Measurements from ENCODE around the gene CHMP2A.

Gene CHMP2A

GRCh38 chr19:58569943-58570670 lies 15.2 kb upstream of the CHMP2A start:
- TF ChIP-seq CTCF (IDR thresholded peaks at IDR 0.05; ENCODE audit: control extremely low read depth, extremely low read depth, low read depth, missing control alignments) = no peak
- ChIA-PET CTCF (interaction anchor here (1.7 kb wide), 1 partner anchor 56 kb away, joined by 5 read pairs; no protein-coding TSS in a partner anchor), POLR2A (interaction anchor here (1.0 kb wide), 1 partner anchor 26 kb away, joined by 3 read pairs; the partner anchor contains the start of gene TRIM28)
- DNase-seq (ENCODE audit: extremely low spot score) = no peak

- CTCF ChIA-PET = interaction anchor here (1.7 to 1.8 kb wide), 2 partner anchors 12 to 55 kb away, joined by 5 to 7 read pairs; no protein-coding TSS in a partner anchor
- no peak for TF ChIP-seq CTCF (IDR thresholded peaks at IDR 0.05; ENCODE audit: control extremely low read depth, extremely low read depth, low read depth, missing control alignments)
- POLR2A ChIA-PET = no interaction called here
- DNase-seq (ENCODE audit: extremely low spot score) = no peak
These were observed 14.5 kb upstream of the CHMP2A start for GRCh38 chr19:58569191-58569942.

- TF ChIP-seq CTCF (IDR thresholded peaks at IDR 0.05; ENCODE audit: control extremely low read depth, extremely low read depth, low read depth, missing control alignments) = no peak
- CTCF ChIA-PET = interaction anchor here (1.7 to 1.8 kb wide), 2 partner anchors 12 to 55 kb away, joined by 5 to 7 read pairs; no protein-coding TSS in a partner anchor
- POLR2A ChIA-PET = no interaction called here
- no peak for DNase-seq (ENCODE audit: extremely low spot score)
These were observed 13.7 kb upstream of the CHMP2A start for GRCh38 chr19:58568453-58569130.

DNA sequence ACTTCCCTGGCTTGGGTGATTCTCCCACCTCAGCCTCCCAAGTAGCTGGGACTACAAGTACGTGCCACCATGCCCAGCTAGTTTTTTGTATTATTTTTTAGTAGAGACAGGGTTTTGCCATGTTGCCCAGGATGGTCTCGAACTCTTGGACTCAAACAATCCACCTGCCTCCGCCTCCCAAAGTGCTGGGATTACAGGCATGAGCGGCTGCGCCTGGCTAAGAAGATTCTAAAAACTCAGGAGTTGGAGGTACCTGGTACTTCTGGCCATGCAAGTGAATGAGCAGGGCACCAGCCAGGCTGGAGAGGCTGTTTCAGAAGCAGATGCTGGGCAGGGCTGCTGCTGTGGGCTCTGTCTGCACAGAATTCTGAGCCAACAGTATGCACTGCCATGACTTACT lies 12.1 kb upstream of the CHMP2A start:
- CTCF ChIA-PET = interaction anchor here (1.0 to 1.3 kb wide), 2 partner anchors 15 to 53 kb away, joined by 3 to 4 read pairs; no protein-coding TSS in a partner anchor
- no peak for DNase-seq (ENCODE audit: extremely low spot score)
- POLR2A ChIA-PET = interaction anchor here (0.9 kb wide), 1 partner anchor 12 kb away, joined by 3 read pairs; the partner anchor contains the start of gene CHMP2A
- no peak for TF ChIP-seq CTCF (IDR thresholded peaks at IDR 0.05; ENCODE audit: control extremely low read depth, extremely low read depth, low read depth, missing control alignments)

DNA sequence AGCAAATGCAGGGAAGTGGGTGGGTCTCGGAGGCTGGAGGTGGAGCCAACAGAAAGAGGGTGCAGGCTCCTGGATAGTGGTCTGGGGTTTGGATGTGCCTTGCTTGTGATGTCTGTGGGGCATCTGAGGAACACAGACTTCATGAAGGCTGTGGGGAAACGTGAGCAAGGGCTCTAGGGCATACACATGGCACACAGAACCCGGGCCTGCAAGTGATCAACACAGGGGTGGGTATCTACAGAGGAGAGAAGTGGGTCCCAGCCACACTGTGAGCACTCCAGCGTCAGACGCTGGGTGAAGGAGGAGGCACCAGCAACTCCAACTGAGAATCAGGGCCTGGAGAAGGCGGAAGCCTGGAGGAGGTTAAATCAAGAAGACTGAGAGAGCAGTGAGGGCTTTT lies 8.9 kb upstream of the CHMP2A start:
- DNase-seq (ENCODE audit: extremely low spot score) = no peak
- POLR2A ChIA-PET = no interaction called here
- no peak for TF ChIP-seq CTCF (IDR thresholded peaks at IDR 0.05; ENCODE audit: control extremely low read depth, extremely low read depth, low read depth, missing control alignments)
- CTCF ChIA-PET = no interaction called here

DNA sequence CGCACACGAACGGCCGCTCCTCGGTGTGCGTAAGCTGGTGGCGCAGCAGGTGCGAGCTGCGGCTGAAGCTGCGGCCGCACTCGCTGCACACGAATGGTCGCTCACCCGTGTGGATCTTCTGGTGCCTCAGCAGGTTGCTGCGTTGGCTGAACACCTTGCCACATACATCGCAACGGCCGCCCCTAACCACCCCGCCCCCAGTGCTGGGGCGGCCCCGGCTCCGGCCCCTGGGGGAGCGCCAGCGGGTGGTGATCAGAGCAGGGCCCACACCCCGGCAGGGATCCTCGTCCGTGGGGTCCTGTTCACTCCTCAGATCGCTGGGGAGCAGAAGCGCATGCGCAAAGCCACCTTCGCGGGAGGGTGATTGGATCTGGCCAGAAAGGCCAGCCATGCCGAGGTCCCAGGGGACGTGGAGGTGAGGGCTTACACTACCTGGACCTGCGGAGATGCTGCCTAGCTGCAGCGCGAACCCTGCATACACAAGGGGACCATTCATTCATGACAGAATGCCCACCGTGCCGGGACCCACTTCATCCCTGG lies 8.2 kb upstream of the CHMP2A start:
- no peak for TF ChIP-seq CTCF (IDR thresholded peaks at IDR 0.05; ENCODE audit: control extremely low read depth, extremely low read depth, low read depth, missing control alignments)
- CTCF ChIA-PET = interaction anchor here (1.4 to 1.8 kb wide), 2 partner anchors 18 to 49 kb away, joined by 3 to 9 read pairs; no protein-coding TSS in a partner anchor
- POLR2A ChIA-PET = interaction anchor here (0.6 kb wide), 1 partner anchor 27 kb away, joined by 5 read pairs; no protein-coding TSS in a partner anchor
- peak; percentile 62 for DNase-seq (ENCODE audit: extremely low spot score)
